Ectodermal cell (in vitro differentiated cells): ENCODE data around the gene SFMBT2.

Source experiments
- H3K27ac ChIP-seq: 2 replicates; pipeline ENCODE4 v1.7.0; 2013; ENCODE audit warnings: mild to moderate bottlenecking, low read depth, low read length; ENCODE audit not compliant: insufficient read depth, poor library complexity, severe bottlenecking
- H3K27me3 ChIP-seq: 2 replicates; pipeline ENCODE4 v1.7.0; 2013; ENCODE audit warnings: mild to moderate bottlenecking, low read length; ENCODE audit not compliant: insufficient read depth, control insufficient read depth, poor library complexity, severe bottlenecking
- H3K36me3 ChIP-seq: one replicate; pipeline ENCODE4 v1.7.0; 2013; ENCODE audit warnings: low read length; ENCODE audit not compliant: control insufficient read depth, insufficient read depth
- H3K4me1 ChIP-seq: one replicate; pipeline ENCODE4 v1.7.0; 2013; ENCODE audit warnings: low read length; ENCODE audit not compliant: control insufficient read depth, insufficient read depth
- H3K4me3 ChIP-seq: 2 replicates; pipeline ENCODE4 v1.7.0; 2013; ENCODE audit warnings: low read depth, low read length, control low read depth; ENCODE audit not compliant: insufficient read depth
- H3K9me3 ChIP-seq: 2 replicates; pipeline ENCODE4 v1.7.0; 2013; ENCODE audit warnings: mild to moderate bottlenecking, low read length, moderate library complexity; ENCODE audit not compliant: control insufficient read depth
- WGBS, 2 experiments: methylation state at CpG; one replicate each; pipeline ENCODE4 v1.1.7; 2013; ENCODE audit warnings: missing lambda C conversion rate in 2 of 2; 5-methylcytosine and 5-hydroxymethylcytosine counted together

Gene SFMBT2

DNA sequence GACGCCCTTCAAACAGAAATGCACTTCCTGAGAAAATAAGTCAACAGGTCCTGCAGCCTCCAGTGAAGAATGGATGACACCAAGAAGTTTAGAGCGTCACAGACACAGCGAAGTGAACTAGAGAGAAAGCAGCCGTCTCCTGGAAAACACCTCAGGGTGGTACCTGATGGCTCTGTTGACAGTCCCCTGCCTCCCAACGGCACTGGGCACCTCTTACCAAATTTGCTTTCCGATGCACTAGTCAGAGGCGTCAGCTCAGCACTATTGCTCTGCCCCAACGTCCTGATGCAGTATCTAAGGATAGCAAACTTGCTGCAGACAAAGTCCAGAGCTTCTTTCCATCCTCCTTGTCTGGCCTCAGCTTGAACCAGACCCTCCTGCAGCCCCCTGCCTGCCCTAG lies 38.3 kb downstream of the SFMBT2 start:
- Histone ChIP-seq H3K9me3 (no peaks in the 10 kb centered on the region), H3K4me1 (no peaks in the 10 kb centered on the region), H3K27ac (no peak overlapping the region), H3K4me3 (no peak overlapping the region), H3K27me3 (no peaks in the 10 kb centered on the region), H3K36me3 (peaks cover 5% of the 10 kb centered on the region)
- WGBS, 2 experiments: 91 to 93% methylated on average over 8 of the region's 8 CpGs

DNA sequence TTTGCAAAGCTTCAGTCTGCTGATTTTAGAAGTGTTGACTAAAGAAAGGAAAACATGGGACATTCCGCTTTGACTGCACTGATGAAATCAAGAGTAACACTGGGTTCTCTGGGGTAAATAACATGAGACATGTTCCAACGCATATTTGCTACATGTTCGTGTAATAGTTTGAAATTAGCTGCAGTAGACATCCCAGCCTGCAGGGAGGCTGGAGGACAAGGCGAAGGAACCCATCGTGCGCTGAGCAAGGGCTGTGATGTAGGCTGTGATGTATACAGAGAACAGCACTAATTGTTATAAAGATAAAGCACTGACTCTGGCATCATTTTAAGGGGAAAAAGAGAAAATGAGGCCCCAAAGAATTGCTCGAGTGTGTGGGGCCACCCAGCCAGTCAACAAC lies 40.3 kb downstream of the SFMBT2 start:
- Histone ChIP-seq H3K27ac (no peak overlapping the region), H3K4me1 (no peaks in the 10 kb centered on the region), H3K36me3 (peaks cover 5% of the 10 kb centered on the region), H3K27me3 (no peaks in the 10 kb centered on the region), H3K9me3 (no peaks in the 10 kb centered on the region), H3K4me3 (no peak overlapping the region)
- WGBS, 2 experiments: 96% methylated on average over 7 of the region's 7 CpGs

DNA sequence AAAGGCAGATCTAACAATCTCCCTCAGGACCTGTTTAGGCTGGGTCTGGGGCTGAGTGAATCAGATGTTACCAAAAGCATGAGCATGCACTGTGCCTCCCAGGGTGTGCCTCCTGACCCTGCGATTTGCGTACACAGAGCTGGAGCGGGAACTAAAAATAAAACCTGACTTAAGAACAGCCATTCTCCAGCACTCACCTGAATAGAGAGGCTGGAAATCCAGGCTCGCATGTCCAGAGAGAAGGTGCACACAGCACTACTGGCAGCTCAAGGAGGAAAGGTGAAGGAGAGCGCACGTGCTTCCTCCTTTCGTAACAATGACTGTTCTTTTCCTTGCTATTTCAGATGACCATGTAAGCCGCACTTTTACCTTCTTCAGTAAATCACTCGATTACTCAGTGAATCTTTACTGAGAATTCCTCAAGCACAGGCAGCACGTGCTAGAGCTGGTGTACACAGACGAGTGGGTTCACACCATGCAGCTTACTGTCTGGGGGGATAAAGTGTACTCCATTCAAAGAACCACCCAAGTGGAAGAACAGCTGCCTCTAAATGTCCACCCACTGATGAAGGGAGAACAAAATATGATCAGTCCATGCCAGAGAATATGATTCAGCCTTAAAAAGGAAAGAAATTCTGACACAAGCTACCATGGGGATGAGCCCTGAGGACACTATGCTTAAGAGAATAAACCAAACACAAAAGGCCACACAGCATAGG lies 45.6 kb downstream of the SFMBT2 start:
- H3K27me3 ChIP-seq: no peaks in the 10 kb centered on the region
- H3K9me3 ChIP-seq: no peaks in the 10 kb centered on the region
- H3K36me3 ChIP-seq: peaks cover 5% of the 10 kb centered on the region
- WGBS, 2 experiments: 92 to 93% methylated on average over 11 of the region's 11 CpGs
- no peak overlapping the region for H3K27ac ChIP-seq
- H3K4me3 ChIP-seq: no peak overlapping the region
- no peaks in the 10 kb centered on the region for H3K4me1 ChIP-seq

DNA sequence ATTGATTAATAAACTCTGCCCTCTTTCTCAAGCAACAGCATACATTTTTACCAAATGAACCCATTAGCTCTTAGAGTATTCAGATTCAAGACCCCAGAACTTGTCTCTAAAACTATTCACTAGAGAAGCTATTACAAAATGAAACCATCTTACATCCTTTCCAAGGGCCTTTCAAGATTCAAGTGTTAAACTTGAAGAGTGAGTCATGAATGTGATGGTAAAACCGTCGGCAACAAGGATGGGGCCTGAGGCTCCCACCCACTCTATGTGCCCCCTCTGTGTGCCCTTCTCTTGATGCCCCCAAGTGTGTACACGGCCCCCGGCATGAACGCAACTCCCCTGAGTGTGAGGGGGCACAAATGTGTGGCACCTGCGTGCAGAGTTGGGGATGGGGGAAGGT lies 46.4 kb downstream of the SFMBT2 start:
- H3K9me3 ChIP-seq: no peaks in the 10 kb centered on the region
- H3K27me3 ChIP-seq: no peaks in the 10 kb centered on the region
- peaks cover 5% of the 10 kb centered on the region for H3K36me3 ChIP-seq
- no peaks in the 10 kb centered on the region for H3K4me1 ChIP-seq
- H3K27ac ChIP-seq: no peak overlapping the region
- no peak overlapping the region for H3K4me3 ChIP-seq
- WGBS, 2 experiments: 94% methylated on average over 6 of the region's 6 CpGs

DNA sequence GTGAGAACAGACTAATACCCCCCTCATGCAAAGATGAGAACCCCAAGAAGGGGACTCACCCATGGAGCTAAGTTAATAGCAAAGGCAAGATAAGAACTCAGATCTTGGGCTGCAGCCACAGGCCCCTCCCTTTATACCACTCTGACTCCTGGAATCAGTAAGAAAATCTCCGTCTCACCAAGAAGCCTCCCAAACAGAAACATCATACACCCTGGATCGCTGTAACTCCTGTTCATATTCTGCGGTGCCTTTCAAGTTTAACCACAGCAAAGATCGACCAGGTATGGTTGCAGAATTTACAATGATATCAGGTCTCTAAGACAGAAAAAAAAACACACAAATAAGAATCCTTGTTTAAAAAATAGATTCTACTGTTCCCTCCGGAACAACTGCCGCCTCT lies 47.1 kb downstream of the SFMBT2 start:
- no peak overlapping the region for H3K4me3 ChIP-seq
- peaks cover 1% of the 10 kb centered on the region for H3K9me3 ChIP-seq
- H3K4me1 ChIP-seq: no peaks in the 10 kb centered on the region
- 95 to 97% methylated on average over 6 of the region's 6 CpGs for WGBS, 2 experiments
- no peaks in the 10 kb centered on the region for H3K27me3 ChIP-seq
- H3K36me3 ChIP-seq: peaks cover 5% of the 10 kb centered on the region
- H3K27ac ChIP-seq: no peak overlapping the region

DNA sequence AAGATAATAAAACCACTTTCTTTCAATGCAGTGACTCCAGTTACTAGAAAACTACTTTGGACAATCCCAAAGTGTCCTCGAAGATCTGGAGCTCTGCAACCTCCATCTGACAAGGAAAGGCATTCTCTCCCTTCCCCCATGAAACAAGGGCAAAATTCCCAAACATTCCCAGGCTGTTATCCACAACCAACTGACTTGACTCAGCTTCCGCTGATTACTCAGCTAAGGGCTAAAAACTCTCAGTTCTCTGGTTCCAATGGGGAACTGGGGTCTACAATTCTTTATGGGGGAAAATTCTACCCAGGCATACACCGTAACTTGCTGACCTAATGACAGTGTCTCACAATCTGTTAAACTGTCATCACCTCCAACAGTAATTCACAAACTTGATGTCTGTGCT lies 48.4 kb downstream of the SFMBT2 start:
- no peak overlapping the region for H3K4me3 ChIP-seq
- no peaks in the 10 kb centered on the region for H3K36me3 ChIP-seq
- H3K4me1 ChIP-seq: no peaks in the 10 kb centered on the region
- H3K27ac ChIP-seq: no peak overlapping the region
- WGBS, 2 experiments: 94% methylated on average over 3 of the region's 3 CpGs
- peaks cover 2% of the 10 kb centered on the region for H3K9me3 ChIP-seq
- H3K27me3 ChIP-seq: no peaks in the 10 kb centered on the region

DNA sequence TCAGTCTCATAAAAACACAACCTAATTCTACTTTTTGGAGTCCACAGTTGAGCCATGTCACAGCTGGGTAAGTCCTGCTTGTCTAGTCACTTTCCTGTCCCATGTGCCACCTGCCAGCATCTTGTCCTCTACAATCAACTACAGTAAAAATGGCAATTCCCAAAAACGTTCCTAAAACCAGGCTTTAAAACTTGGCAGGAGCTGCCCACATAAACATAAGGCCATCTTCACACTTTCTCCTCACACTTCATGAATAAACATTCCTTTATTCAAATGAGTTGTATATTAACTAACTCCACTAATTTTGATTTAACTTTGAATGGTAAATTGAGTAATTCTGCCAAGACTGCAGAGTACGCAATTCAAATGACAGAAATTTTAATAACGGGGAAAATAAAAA lies 49.5 kb downstream of the SFMBT2 start:
- Histone ChIP-seq H3K27ac (no peak overlapping the region), H3K36me3 (no peaks in the 10 kb centered on the region), H3K27me3 (no peaks in the 10 kb centered on the region), H3K9me3 (peaks cover 2% of the 10 kb centered on the region), H3K4me3 (no peak overlapping the region), H3K4me1 (no peaks in the 10 kb centered on the region)
- WGBS, 2 experiments: 91 to 93% methylated on average over 3 of the region's 3 CpGs

DNA sequence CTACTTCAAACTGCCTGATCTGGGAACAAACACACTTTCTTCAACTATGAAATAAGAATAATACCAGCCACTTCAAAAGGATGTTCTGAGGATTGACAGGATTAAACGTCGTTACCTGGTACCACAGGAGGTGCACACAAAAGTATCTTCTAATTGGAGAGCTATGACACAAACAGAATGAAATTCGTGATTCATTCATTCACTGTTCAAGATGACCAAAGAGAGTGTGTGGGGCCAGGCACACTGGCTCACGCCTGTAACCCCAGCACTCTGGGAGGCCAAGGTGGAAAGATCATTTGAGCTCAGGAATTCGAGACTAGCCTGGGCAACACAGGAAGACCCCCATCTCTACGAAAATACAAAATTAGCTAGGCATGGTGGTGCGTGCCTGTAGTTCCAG lies 50.9 kb downstream of the SFMBT2 start:
- Histone ChIP-seq H3K27ac (no peak overlapping the region), H3K4me1 (no peaks in the 10 kb centered on the region), H3K9me3 (peaks cover 2% of the 10 kb centered on the region), H3K27me3 (no peaks in the 10 kb centered on the region), H3K4me3 (no peak overlapping the region), H3K36me3 (no peaks in the 10 kb centered on the region)
- WGBS, 2 experiments: 88 to 92% methylated on average over 7 of the region's 7 CpGs

DNA sequence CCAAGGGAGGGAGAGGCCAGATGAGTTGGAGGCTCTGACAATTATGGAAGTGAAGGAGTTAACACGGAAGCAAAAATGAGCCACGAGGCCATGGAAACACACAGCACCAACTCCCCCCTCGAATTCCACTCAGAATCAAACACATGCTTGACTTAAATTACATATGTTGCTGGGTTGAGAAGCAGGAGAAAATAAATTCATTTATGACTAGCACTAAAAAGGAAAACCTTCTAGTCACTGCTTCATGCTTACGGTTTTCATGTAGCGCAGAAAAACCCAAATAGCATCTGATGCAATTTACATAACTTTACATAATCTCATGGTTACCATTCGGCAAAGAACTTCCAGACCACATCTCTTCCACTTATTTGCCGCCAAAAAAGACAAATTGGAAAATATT lies 51.5 kb downstream of the SFMBT2 start:
- 95 to 98% methylated on average over 6 to 7 of the region's 7 CpGs for WGBS, 2 experiments
- Histone ChIP-seq H3K27me3 (no peaks in the 10 kb centered on the region), H3K27ac (no peak overlapping the region), H3K4me3 (no peak overlapping the region), H3K4me1 (no peaks in the 10 kb centered on the region), H3K9me3 (peaks cover 2% of the 10 kb centered on the region), H3K36me3 (no peaks in the 10 kb centered on the region)

DNA sequence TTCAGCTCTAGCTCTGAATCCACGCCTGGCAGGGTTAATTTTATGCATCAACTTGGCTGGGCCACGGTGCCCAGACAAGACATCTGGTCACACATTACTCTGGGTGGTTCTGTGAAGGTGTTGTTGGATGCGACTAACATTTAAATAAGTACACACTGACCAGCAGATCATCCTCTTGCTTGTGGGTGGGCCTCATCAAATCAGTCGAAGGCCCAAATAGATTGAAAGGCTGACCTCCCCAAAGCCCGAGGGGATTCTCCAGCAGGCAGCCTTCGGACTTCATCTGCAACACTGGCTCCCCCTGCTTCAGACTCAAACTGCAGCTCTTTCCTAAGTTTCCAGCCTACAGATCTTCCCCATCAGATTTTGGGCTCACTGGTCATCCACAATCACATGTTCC lies 53.6 kb downstream of the SFMBT2 start:
- WGBS, 2 experiments: 91 to 93% methylated on average over 6 of the region's 6 CpGs
- H3K9me3 ChIP-seq: peaks cover 2% of the 10 kb centered on the region

More for the DNA sequence above, 53.6 kb downstream of the SFMBT2 start:
- H3K36me3 ChIP-seq: no peaks in the 10 kb centered on the region
- H3K27me3 ChIP-seq: no peaks in the 10 kb centered on the region
- no peak overlapping the region for H3K27ac ChIP-seq
- H3K4me1 ChIP-seq: no peaks in the 10 kb centered on the region
- no peak overlapping the region for H3K4me3 ChIP-seq
